Neural progenitor cell (in vitro differentiated cells): ENCODE data around the gene HOXA5.

Experiments used
- EZH2 ChIP-seq: fragments of 200-600 bp; sonication (generic); IDR thresholded peaks from 2 replicates; pipeline ENCODE4 v1.6.1; 2017; ENCODE audit warnings: antibody characterized with exemption, mild to moderate bottlenecking, moderate library complexity
- EZH2phosphoT487 ChIP-seq: fragments of 200-600 bp; sonication (generic); IDR thresholded peaks from 2 replicates; pipeline ENCODE4 v1.6.1; 2017; ENCODE audit warnings: antibody characterized with exemption
- TF ChIP-seq, protein P1 (sequence below): fragments of 200-600 bp; sonication (generic); IDR thresholded peaks from 2 replicates; pipeline ENCODE4 v1.5.1; 2017; ENCODE audit warnings: antibody characterized with exemption, mild to moderate bottlenecking

DNA sequence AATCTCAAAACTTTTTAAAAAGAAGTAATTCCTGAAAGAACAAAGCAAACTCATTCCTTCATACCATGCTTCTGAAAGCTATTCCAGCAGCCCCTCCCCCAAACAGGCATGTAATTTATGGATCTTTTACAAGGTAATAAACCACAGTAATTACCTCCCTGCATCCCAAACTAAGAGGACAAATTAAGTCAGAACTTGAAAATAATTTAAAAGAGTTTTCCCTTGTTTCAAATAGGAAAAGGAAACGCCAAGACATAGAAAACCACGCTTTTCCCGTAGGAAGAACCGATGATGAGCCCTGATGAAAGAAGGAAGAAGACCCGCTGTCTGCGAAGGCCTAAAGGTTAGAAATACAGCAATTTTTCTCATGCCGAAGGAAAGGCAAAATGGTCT, 21.8 kb downstream of the HOXA5 start:
- TF ChIP-seq, protein P1, sequence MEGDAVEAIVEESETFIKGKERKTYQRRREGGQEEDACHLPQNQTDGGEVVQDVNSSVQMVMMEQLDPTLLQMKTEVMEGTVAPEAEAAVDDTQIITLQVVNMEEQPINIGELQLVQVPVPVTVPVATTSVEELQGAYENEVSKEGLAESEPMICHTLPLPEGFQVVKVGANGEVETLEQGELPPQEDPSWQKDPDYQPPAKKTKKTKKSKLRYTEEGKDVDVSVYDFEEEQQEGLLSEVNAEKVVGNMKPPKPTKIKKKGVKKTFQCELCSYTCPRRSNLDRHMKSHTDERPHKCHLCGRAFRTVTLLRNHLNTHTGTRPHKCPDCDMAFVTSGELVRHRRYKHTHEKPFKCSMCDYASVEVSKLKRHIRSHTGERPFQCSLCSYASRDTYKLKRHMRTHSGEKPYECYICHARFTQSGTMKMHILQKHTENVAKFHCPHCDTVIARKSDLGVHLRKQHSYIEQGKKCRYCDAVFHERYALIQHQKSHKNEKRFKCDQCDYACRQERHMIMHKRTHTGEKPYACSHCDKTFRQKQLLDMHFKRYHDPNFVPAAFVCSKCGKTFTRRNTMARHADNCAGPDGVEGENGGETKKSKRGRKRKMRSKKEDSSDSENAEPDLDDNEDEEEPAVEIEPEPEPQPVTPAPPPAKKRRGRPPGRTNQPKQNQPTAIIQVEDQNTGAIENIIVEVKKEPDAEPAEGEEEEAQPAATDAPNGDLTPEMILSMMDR, result no peak
- TF ChIP-seq EZH2 (no peak), EZH2phosphoT487 (no peak)
